GM21360 (cell line): Measurements from ENCODE around the gene KCNIP4.
"Not testable (repeated sequence)": the region's sequence is repeated elsewhere in the genome, so short reads cannot be mapped to it uniquely, and the experiment has no call there.

Experiments
- ATAC-seq: cut with Tn5 transposase; IDR thresholded peaks from one replicate; pipeline ENCODE4 v1.9.1; 2021; ENCODE audit warnings: mild to moderate bottlenecking, moderate library complexity; ENCODE audit not compliant: unreplicated experiment

Gene KCNIP4

DNA sequence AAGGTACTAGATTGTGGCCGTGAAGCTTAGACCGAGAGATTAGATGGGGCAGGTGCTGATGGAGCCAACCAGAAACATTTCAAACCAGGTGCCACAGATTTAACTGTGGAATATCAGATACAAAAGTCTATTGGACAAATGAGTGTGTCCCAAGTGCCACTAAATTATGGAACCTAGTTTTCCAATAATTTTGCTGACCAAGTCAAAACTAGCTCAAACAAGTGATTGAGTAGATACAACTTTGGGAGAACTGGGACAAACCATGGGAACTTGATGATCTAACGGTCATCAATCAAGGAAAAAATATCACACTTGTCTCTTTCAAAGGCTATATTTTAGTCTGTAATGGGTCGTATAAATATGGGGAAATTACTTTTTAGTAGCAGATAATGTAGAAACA, 562.9 kb downstream of the KCNIP4 start:
- ATAC-seq = no peak

DNA sequence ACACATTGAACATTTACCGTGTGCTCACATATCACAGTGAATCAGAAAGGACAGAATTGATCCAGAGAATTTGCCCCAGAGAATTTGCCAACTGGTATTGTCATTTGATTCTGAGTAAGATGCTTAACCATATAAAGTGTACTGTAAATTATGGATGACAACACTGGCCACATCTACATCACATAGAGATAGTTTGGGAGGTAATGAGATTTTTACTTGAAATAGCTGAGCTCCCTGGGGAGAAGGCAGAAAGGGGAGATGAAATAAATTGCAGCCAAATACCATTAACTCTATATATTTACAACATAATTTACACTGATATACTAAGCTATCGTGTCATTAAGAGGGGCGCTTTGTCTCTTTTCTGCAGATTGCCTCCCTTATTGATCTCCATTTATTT, 564.0 kb downstream of the KCNIP4 start:
- no peak for ATAC-seq

DNA sequence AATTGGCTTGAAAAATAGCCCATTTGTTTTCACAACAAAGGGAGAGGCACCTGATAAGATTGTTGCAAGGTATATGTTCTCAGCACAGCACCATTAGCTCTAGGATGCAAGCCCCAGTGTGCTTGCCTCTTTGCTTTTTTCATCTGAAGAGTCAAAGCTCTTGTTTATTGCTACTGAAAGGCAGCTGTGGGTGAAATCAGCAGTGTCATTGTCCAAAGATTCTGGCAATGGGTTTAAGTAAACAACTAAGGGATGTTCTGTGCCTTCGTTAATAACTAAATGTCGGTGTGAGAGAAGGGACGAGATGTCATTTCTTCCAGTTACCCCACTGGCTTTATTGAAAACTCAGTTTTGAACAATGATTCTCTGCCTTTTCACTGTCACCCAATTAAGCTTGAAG, 567.7 kb downstream of the KCNIP4 start:
- ATAC-seq = no peak

- no peak for ATAC-seq
These were observed 571.5 kb downstream of the KCNIP4 start for GRCh38 chr4:21377046-21377445.

DNA sequence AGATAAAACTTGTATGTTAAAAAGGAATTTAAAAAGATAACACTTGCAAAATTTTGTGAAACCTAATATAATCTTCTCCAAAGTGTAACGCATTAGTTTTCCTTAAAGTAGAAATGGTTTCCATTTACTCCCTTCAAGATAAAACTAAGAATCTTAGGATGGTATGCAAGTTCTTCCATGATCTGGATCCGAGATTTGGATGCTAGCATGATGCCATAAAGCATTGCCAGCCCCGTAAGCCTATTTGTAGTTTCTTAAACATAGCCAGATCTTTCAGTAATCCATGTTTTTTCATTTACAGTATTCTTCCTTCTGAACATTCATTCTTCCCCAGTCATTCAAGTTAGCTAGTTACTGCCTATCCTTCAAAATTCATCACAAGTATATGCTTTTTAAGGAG, 572.4 kb downstream of the KCNIP4 start:
- no peak for ATAC-seq

- no peak for ATAC-seq
These were observed 573.8 kb downstream of the KCNIP4 start for GRCh38 chr4:21374641-21375368.

DNA sequence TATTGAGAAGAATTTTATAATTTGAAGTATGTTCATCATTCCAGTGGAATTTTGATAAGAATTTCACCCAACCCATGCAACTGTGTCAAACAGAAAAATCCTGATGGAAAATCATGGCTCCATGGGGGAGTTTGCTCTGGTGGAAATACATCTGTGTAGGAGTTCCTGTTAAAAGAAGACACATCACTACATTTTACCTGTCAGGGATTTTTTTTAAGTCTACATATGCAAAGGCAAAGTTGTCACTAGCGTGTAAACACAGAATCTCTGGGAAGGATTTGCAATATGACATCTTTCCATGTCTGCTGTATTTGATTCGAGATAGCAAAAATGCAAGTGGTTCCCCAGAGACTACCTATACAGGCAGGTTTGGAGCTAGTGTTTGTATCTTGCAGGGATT, 581.0 kb downstream of the KCNIP4 start:
- no peak for ATAC-seq

DNA sequence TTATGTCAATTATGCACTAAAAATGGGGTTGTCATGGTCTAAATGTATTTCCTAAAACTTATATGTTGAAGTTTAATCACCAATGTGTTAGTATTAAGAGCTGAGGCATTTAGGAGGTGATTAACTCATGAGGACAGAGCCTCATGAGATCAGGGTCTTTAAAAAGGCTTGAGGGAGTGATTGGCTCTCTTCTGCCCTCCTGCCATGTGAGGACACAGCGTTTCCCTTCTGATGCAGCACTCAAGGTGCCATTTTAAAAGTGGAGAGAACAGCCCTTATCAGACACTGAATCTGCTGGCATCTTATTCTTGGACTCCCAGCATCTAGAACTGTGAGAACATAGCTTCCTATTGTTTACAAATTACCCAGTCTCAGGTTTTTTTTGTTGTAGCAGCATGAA, 581.7 kb downstream of the KCNIP4 start:
- ATAC-seq = no peak

DNA sequence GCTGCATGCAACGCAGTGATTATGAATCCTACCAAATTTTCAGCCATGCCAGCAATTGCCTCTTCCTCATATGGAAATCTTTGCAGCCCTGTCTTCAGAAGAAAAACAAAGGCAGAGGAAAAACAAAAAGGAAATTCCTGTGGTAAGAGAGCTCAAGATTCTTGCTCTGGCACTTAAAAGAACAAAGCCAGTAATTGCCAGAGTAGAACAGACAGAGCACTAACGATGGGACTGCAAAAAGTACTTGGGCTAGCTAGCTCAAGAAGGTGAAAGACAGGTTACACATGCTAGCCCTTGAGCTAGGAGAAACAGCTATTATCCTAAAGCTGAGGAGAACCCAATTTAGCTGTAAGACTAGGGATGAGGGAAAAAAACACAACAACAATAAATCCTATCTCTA, 582.3 kb downstream of the KCNIP4 start:
- ATAC-seq = no peak

GRCh38 chr4:21363701-21364100, 584.9 kb downstream of the KCNIP4 start:
- ATAC-seq = no peak

DNA sequence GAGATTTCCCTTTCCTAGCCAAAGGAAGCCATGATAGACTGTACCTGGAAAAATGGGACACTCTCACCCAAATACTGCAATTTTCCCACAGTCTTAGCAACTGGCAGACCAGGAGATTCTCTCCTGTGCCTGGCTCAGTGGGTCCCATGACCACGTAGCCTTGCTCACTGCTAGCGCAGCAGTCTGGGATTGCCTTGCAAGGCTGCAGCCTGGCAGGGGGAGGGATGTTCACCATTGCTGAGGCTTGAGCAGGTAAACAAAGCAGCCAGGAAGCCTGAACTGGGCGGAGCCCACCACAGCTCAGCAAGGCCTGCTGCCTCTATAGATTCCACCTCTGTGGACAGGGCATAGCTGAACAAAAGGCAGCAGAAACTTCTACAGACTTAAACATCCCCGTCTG, 596.2 kb downstream of the KCNIP4 start:
- not testable (repeated sequence) for ATAC-seq

GRCh38 chr4:21347142-21347541, 601.4 kb downstream of the KCNIP4 start:
- ATAC-seq = no peak

- no peak for ATAC-seq
These were observed 620.4 kb downstream of the KCNIP4 start for GRCh38 chr4:21327976-21328700.

GRCh38 chr4:21320034-21320433, 628.5 kb downstream of the KCNIP4 start:
- no peak for ATAC-seq

- no peak for ATAC-seq
These were observed 640.9 kb downstream of the KCNIP4 start for GRCh38 chr4:21307709-21308108.

GRCh38 chr4:21304540-21304887, 644.1 kb downstream of the KCNIP4 start:
- ATAC-seq = no peak

DNA sequence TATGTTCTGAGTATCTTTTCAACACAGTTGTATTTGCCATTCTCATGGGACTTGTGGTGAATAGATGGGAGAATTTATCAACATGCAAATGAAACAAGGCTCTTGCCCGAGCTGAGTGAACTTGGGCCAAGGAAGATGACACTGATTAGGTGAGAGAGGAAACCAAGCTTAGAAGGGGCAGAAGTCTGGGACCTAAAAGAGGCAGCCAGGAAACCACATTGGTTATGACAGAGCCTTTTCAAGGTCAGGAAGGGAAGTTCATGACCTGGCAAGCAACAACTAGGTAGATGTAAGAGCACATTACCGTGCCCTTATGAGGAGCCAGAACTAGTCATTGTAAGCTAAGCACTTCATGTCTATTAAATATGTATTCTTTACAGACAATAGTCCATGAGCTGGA, 658.0 kb downstream of the KCNIP4 start:
- no peak for ATAC-seq

DNA sequence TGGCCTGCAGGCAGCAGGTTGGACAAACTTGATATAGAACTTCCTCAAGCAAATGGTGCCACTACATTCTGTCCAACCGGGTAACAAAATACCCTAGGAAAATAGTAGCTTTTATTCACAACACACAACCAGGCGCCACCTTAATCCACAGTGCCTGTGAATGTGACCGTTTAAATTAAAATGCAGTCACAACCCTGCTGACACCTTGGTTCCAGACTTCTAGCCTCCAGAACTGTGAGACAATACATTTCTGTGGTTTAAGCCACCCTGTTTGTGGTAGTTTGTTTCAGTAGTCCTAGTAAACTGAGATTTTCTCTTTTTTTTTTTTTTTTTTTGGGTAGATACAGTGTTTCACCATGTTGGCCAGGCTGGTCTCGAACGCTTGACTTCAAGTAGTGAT, 672.5 kb downstream of the KCNIP4 start:
- no peak for ATAC-seq

DNA sequence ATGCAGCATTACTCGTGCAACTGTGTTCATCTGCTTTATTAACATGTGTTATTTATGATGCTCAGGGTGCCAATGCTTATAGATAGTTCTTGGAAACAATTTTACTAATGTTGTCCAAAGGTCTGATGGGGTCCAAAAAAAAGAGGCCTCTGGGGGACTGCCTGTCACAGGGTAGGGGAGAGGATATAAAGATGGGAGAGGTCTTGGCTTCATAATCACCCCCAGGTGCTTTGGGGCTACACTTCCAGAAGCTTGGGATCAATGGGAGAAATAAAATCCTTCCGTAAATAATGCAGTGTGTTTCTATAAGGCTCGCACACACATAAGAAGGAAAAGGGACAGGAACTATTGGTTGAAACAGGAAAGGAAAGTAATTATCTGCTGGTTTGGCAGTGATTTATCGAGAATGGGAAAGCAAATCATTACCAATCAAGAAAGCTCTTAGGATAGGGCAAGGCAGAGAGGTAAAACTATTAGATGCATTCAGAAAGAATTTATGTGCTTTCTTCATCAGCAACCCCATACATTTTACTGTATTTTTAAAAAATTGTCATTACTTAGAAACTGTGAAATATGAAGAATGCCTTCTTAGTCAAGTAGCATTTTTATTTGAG, 677.0 kb downstream of the KCNIP4 start:
- ATAC-seq = no peak

DNA sequence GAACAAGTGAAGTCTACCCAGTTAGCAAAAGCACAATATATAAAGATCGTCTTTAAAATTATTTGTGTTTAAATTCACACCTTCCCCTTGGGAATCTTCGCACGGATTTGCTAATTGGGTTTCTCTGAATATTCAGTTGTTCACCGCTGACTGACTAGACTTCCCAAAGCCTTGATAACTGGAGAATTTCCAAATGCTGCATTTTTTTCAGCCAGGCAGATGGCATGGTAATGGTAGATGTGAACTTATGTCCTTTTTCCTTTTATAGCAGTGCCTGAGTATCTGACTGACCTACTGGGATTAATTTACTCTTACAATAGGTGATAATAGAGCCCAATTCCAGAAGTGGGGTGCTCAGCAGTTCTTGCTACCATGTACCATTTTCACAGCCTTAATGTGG, 700.2 kb downstream of the KCNIP4 start:
- no peak for ATAC-seq

DNA sequence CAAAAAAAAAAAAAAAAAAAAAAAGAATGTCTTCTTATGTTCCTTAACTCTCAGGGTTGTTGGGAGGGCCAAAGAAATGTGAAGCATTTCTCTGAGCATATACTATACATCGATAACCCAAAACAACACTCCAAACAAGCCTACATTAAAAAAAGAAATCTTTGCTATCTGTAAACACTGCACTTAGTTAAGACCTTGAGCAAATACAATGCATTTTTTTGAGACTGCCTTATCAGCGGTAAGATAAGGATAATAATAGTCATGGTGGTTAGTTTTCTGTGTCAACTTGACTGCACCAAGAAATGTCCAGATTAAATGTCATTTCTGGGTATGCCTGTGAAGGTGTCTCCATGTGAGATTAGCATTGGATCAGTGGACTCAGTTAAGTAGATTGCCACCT, 706.4 kb downstream of the KCNIP4 start:
- ATAC-seq = no peak
